Muscle of arm (tissue), 14 donors: ENCODE data around the gene PRAMEF4. TPM values are rescaled to one million over a fixed set of nuclear protein-coding genes. Genes with fewer than 3 reads are reported as not detected.
"Not testable (repeated sequence)": the region's sequence is repeated elsewhere in the genome, so short reads cannot be mapped to it uniquely, and the experiment has no call there.

Experiments
- DNase-seq: peaks from one replicate; pipeline ENCODE4 v3.0.0-alpha.2; 2013
- long read RNA-seq, 11 donors: transcript quantifications; one replicate each; lab custom pipeline, GENCODE V29; 2026
- polyA plus RNA-seq, 12 donors: library from polyadenylated mRNA; unstranded; fragments of 120-200 nt; gene quantifications; one replicate each; pipeline ENCODE4 v1.2.1, GENCODE V29; 2013; ENCODE audit not compliant: insufficient read length in 12 of 12

PRAMEF4 gene
- not detected for polyA plus RNA-seq
- long read RNA-seq, donor 1, result 0 reads
- long read RNA-seq, donor 2, result 0 reads
- long read RNA-seq, donor 3, result 0 reads
- long read RNA-seq, donor 4, result 0 reads
- long read RNA-seq, donor 5, result 0 reads
- long read RNA-seq, donor 6, result 0 reads
- long read RNA-seq, donor 7, result 0 reads
- long read RNA-seq, donor 8, result 0 reads
- long read RNA-seq, donor 9, result 0 reads
- long read RNA-seq, donor 10, result 0 reads
- long read RNA-seq, donor 11, result 0 reads

DNA sequence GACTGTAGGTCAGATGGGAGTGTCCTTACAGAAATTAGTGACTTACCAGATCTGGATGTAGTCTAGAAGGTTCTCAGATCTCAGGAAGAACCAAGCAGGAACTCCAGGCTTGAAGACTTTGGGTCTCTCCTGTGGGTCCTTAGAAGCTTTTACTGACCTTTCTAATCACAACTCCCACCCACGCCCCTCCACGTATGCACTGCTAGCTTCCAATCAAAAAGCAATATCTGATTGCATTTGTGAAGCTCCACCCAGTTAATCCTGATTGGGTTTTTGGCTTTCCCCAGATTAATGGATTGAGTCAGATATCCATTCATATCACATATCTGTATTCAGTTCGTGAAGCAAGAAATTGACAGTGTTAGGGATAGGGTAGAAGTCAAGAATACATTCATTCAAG is at the start of gene PRAMEF4:
PRAMEF4 (minus strand) TSS at position 101 of the 400 bp plus-strand sequence. CDS start 2,807 bp downstream, outside the sequence.
- not testable (repeated sequence) for DNase-seq

DNA sequence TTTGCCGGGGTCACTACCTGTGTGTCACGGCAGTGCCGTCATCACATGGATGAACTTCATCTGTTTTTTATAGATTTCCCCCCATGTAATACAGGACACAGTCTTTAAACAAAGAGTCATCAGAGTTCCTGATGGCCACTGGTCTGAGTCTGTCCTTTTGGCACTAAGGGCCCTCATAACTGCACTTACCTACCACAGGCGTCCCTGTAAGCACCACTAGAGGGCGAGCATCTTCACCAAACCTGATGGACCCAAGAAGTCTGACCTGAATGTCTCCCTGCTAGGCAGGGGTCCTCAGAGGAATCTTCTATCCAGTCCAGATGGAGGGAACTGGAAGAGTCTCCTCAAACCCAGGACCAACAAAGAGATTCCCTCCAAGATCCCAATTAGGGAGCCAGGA is 38.4 kb upstream of the PRAMEF4 start:
- not testable (repeated sequence) for DNase-seq

DNA sequence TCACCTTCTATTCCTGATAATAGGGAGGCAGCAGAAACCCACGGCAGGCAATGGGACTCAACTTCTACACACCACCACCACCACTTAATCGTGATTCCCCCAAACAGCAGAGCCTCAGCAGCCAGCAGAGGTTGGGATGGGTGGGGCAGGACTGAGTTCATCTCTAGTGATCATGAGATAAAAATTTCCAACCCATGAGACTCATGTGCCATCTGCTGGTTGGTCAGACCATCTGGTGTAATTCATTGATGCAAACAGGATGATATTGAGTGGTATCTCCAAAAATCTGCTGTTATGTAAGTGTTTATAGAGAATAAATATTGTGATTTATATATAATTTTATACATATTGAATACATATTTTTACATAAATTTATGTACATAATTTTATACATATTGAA is 35.7 kb upstream of the PRAMEF4 start:
- not testable (repeated sequence) for DNase-seq

DNA sequence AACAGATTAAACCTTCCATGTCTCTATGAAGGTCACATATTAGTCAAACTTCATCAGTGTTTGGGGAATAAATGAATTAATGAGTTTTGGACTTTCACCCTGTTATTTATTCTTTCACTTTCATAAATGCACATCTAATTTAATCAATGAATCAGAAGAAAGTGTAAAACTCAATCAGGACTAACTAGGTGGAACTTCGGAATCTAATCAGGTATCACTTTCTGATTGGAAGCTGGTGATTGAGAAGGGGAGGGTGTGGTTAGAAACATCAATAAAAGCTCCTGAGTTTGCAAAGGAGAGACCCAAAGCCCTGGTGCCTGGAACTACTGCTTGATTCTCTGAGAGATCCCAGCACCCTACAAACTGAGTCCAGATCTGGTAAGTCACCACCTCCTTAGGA is 30.3 kb upstream of the PRAMEF4 start, which contains the start of gene PRAMEF7:
PRAMEF7 (plus strand) TSS at position 301 of the 400 bp plus-strand sequence. CDS start 1,083 bp downstream, outside the sequence.
- not testable (repeated sequence) for DNase-seq

DNA sequence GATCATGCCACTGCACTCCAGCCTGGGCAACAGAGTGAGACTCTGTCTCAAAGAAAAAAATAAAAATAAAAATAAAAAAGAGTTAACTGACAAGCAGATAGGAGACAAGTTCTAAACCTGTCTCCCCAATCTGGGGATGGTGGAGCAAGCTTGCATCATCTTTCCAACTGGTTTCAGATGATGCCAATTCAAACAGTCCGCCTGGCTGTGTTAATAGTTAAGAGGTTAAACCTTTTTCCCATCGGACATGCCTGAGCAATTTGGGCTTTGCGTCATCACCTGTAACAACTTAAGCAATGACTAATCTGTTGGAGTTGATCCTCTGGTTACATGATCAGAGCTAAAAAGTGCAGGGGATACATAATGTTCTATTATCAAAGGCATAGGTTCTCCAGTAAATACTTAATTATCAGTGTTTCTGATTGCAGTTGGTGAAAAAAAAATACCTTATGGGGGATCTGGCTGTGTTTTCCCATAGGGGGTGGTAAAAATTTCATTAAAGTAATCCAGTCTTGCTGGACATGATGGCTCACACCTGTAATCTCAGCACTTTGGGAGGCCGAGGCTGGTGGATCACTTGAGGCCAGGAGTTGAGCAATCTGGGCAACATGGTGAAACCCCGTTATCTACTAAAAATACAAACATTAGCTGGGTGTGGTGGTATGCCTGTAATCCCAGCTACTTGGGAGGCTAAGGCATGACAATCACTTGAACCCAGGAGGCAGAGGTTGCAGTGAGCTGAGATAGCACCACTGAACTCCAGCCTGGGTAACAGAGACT is 18.0 kb upstream of the PRAMEF4 start:
- not testable (repeated sequence) for DNase-seq

DNA sequence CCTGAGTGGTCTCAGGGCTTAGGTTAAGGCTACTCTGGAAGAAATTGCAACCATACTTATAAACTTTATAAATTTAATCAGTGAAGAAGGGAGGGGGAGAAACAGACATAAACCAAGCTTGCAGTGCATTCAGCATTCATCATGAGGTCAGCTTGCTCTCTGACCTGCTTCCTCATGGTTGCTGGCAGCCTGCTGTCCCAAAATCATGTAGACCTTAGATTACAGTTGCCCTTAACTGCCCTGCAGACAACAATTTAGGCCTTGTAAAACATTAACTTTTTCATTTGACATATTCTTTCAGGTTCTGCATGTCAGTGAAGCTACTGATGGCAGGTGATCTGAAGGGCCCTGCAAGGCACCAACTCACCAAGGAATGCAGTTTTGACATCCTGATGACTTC is 13.2 kb upstream of the PRAMEF4 start:
- not testable (repeated sequence) for DNase-seq

DNA sequence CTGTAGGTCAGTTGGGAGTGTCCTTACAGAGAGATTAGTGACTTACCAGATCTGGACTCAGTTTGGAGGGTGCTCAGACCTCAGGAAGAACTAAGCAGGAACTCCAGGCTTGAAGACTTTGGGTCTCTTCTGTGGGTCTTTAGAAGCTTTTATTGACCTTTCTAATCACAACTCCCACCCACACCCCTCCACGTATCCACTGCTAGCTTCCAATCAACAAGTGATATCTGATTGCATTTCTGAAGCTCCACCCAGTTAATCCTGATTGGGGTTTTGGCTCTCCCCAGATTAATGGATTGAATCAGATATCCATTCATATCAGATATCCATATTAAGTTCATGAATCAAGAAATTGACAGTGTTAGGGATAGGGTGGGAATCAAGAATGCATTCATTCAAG is 12.2 kb upstream of the PRAMEF4 start, which contains the start of gene PRAMEF10:
PRAMEF10 (minus strand) TSS at position 101 of the 400 bp plus-strand sequence. CDS start 2,423 bp downstream, outside the sequence.
- DNase-seq, result not testable (repeated sequence)

DNA sequence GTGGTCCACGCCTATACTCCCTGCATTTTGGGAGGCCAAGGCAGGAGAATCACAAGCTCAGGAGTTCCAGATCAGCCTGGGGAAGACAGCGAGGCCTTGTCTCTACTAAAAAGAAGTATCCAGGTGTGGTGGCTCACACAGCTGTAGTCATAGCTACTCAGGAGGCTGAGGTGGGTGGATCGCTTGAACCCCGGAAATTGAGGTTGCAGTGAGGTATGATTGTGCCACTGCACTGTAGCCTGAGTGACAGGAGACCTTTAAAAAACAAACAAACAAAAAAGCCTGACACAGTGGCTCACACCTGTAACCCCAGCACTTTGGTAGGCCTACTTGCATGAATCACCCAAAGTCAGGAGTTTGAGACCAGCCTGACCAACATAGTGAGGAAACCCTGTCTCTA is 7.5 kb downstream of the PRAMEF4 start:
- not testable (repeated sequence) for DNase-seq

DNA sequence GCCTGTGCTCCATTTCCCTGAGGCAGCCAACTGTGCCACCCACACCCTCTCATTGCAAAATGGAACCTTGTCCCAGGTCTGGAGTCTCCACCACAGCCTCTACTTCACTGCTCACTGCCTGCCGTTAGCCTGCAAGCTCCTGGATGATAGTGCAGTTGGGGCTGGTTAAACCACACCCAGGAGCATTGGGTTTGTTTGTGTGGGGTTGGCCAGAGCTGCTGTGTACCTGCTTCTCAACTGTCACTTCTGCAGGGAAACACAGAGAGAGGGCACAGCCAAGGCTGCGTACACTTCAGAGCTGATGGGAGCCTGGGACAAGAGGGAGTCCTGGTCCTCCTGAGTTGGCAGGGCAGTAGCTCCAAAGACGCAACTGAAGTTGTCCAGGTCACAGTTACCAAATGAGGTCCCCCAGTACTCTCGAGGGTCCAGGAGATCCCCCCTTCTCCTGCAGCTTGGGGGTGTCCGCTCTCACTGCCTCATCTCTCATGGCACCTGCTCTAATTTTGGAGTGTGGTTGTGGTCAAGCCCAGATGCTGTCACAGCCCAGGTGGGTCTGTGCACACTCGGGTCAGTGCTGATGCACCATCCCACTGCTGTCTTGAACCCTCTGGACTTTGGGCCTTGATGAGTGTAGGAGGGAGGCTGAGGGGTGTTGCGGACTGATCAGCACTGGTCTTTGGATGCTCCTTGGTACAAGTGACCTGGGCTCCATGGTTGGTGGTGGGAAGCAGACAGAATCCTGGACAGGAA is 22.7 kb downstream of the PRAMEF4 start:
- DNase-seq, result not testable (repeated sequence)

DNA sequence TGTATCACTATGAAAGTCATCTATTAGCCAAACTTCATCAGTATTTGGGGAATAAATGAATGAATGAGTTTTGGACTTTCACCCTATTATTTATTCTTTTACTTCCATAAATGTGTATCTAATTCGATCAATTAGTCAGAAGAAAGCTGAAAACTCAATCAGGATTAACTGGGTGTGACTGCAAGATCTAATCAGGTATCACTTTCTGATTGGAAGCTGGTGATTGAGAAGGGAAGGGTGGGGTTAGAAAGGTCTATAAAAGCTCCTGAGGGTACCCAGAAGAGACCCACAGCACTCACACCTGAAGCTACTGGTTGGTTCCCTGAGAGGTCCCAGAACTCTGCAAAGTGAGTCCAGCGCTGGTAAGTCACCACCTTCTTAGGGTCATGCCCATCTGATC is 29.2 kb downstream of the PRAMEF4 start, which contains the start of gene PRAMEF2:
PRAMEF2 (plus strand) TSS at position 301 of the 400 bp plus-strand sequence. CDS start 1,924 bp downstream, outside the sequence.
- DNase-seq, result not testable (repeated sequence)

DNA sequence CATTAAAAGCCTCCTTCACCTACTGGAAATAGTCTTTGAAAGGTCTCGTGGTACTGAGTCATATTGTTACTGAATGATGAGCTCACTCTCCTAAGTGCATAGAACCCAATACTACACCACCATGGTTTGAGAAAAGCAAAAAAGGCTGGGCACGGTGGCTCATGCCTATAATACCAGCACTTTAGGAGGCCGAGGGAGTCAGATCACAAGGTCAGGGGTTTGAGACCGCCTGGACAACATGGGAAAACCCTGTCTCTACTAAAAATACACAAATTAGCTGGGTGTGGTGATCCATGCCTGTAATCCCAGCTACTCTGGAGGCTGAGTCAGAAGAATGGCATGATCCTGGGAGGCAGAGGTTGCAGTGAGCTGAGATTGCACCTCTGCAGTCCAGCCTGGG is 34.2 kb downstream of the PRAMEF4 start:
- no peak for DNase-seq

DNA sequence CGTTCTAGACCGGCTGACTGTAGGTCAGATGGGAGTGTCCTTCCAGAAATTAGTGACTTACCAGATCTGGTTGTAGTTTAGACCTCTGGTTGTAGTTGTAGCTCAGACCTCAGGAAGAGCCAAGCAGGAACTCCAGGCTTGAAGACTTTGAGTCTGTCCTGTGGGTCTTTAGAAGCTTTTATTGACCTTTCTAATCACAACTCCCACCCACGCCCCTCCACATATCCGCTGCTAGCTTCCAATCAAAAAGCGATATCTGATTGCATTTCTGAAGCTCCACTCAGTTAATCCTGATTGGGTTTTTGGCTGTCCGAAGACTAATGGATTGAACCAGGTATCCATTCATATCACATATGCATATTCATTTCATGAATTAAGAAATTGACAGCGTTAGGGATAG is 37.4 kb downstream of the PRAMEF4 start, which contains the start of gene HNRNPCL1:
HNRNPCL1 (minus strand) TSS at position 101 of the 400 bp plus-strand sequence. CDS start 431 bp downstream, outside the sequence.
- not testable (repeated sequence) for DNase-seq

DNA sequence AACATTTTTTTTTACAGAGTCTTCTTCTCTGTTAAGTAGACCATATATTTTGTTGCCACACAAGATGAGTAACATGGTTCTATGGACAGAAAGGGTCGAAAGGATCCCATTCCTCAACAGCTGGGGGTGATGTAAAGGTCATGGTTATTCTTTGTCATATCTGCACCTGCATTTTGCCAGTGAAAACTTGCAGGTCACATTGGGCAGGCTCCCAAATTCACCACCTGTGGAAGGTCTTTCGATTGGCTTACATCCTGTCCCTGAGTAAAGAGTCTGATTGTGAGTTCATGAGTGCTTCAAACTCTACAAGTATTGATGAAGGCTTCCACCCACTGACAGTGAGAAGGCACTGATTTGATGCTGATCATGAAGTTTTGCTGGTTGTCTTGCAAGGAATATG is 52.8 kb downstream of the PRAMEF4 start:
- DNase-seq, result not testable (repeated sequence)

DNA sequence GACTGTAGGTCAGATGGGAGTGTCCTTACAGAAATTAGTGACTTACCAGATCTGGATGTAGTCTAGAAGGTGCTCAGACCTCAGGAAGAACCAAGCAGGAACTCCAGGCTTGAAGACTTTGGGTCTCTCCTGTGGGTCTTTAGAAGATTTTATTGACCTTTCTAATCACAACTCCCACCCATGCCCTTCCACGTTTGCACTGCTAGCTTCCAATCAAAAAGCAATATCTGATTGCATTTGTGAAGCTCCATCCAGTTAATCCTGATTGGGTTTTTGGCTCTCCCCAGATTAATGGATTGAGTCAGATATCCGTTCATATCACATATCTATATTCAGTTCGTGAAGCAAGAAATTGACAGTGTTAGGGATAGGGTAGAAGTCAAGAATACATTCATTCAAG is 54.7 kb downstream of the PRAMEF4 start, which contains the start of gene PRAMEF11:
PRAMEF11 (minus strand) TSS at position 101 of the 400 bp plus-strand sequence. CDS start 2,621 bp downstream, outside the sequence.
- DNase-seq, result not testable (repeated sequence)

Other genes with a start within 250 kb of the PRAMEF4 start
- gene AADACL4, start 242.1 kb downstream of the PRAMEF4 start, polyA plus RNA-seq, result not detected
- not detected for gene AADACL3, start 170.1 kb downstream of the PRAMEF4 start, polyA plus RNA-seq
- gene CFAP107, start 140.0 kb downstream of the PRAMEF4 start, polyA plus RNA-seq, result 1 to 10 TPM in 2 of 12 donors, under 1 TPM in 8, not detected in 2; 0.19 to 2.5 (median 0.63) TPM
- gene PRAMEF12, start 112.5 kb downstream of the PRAMEF4 start, polyA plus RNA-seq, result not detected
- not detected for gene PRAMEF1, start 94.8 kb downstream of the PRAMEF4 start, polyA plus RNA-seq
- not detected for gene PRAMEF11, start 54.8 kb downstream of the PRAMEF4 start, polyA plus RNA-seq
- under 1 TPM in 5 of 12 donors, not detected in 7; 0.12 to 0.32 (median 0.23) TPM for gene HNRNPCL1, start 37.5 kb downstream of the PRAMEF4 start, polyA plus RNA-seq
- not detected for gene PRAMEF2, start 29.1 kb downstream of the PRAMEF4 start, polyA plus RNA-seq
- not detected for gene PRAMEF10, start 12.1 kb upstream of the PRAMEF4 start, polyA plus RNA-seq
- gene PRAMEF7, start 30.4 kb upstream of the PRAMEF4 start, polyA plus RNA-seq, result not detected
- not detected for gene PRAMEF6, start 61.4 kb upstream of the PRAMEF4 start, polyA plus RNA-seq
- gene PRAMEF27, start 170.4 kb upstream of the PRAMEF4 start, polyA plus RNA-seq, result not detected
- gene HNRNPCL3, start 174.6 kb upstream of the PRAMEF4 start, polyA plus RNA-seq, result not detected
- not detected for gene PRAMEF25, start 184.6 kb upstream of the PRAMEF4 start, polyA plus RNA-seq
- gene HNRNPCL2, start 230.7 kb upstream of the PRAMEF4 start, polyA plus RNA-seq, result under 1 TPM in 1 of 12 donors, not detected in 11; 0.34 TPM